Neuron (in vitro differentiated cells): ENCODE results near the gene INPP5D.

Experiments
- H2AFZ ChIP-seq: one replicate; pipeline ENCODE4 v1.6.1; 2013; ENCODE audit warnings: low read depth, mild to moderate bottlenecking, inconsistent platforms, low read length, moderate library complexity
- H3K27me3 ChIP-seq: one replicate; pipeline ENCODE4 v1.6.1; 2013; ENCODE audit warnings: low read length; ENCODE audit not compliant: insufficient read depth
- H3K36me3 ChIP-seq: one replicate; pipeline ENCODE4 v1.6.1; 2013; ENCODE audit warnings: low read length; ENCODE audit not compliant: insufficient read depth
- H3K4me1 ChIP-seq: one replicate; pipeline ENCODE4 v1.6.1; 2013; ENCODE audit warnings: low read length; ENCODE audit not compliant: insufficient read depth
- H3K4me3 ChIP-seq: 2 replicates; pipeline ENCODE4 v1.5.1; 2013; ENCODE audit warnings: mild to moderate bottlenecking, low read length, moderate library complexity
- H3K9me3 ChIP-seq: one replicate; pipeline ENCODE4 v1.6.1; 2013; ENCODE audit warnings: low read length

The INPP5D gene

DNA sequence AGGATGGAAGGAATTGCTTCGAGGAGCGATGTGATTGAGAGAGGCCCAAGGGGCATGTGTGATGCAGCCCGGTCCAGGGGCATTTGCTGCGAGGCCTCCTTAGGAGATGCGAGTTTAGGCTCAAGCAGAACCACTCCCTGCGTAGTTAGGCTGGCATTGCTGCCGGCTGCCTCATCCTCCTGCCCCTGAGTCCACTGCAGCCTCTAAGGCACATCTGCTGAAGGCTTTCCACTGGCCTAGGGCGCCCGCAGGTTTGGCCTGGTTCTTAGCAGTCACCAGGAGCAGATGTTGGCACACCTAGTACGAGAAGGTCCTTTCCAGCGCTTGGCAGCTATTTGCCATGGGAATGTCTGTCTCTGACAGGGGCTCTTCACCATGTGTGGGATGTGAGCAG, 20.7 kb downstream of the INPP5D start:
- Histone ChIP-seq H3K4me3 (no peak overlapping the region), H3K27me3 (no peaks in the 10 kb centered on the region), H3K9me3 (no peaks in the 10 kb centered on the region), H3K36me3 (no peaks in the 10 kb centered on the region), H3K4me1 (no peaks in the 10 kb centered on the region), H2AFZ (no peak overlapping the region)

DNA sequence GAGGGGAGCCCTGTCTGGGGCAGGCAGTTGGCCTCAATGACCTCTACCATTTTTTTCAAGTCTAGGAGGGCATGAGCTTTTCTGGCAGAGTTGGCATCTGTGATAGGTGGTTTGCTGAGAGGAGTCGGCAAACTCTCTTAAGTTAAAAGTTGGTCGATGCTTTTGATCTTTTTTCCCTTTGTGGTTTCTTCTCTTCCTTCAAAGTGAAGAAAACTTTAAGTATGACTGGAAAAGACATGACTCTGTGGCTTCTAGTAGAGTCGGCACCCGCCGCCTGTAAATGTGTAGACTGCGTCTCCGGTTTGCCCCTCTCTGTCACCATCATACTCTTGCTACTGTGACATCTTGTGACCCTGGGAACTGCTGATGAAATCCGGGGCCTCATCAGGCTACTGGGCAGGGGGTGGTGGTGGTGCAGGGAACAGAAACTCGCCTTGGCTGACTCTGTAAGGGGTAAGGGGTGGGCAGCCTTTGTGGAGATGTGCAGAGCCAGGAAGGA, 21.1 kb downstream of the INPP5D start:
- H3K9me3 ChIP-seq, result no peaks in the 10 kb centered on the region
- no peak overlapping the region for H2AFZ ChIP-seq
- H3K4me3 ChIP-seq, result no peak overlapping the region
- H3K27me3 ChIP-seq, result no peaks in the 10 kb centered on the region
- no peaks in the 10 kb centered on the region for H3K4me1 ChIP-seq
- no peaks in the 10 kb centered on the region for H3K36me3 ChIP-seq

DNA sequence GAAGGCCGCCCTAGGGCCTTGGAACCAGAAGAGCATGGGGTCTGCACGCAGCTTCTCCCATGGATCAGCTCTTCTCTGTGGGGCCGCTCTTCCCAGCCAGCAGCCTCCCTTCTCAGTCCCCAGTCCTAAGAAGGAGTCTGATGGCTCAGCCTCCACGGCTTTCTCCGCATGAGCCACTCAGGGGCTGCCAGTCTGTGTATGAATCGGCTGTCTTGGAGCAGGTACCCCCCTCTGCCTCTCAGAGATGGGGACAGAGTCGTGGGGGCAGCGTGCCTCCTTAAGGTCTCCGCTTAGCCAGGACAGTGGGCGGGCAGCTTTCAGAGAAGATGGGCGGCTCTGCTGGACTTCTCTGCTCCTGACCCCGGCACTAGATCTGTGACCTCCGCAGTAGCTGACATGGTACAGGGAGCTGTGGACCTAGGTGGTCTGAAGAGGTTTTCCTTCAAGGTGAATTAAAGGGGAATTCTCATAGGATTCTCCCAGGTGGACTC, 21.6 kb downstream of the INPP5D start:
- Histone ChIP-seq H3K27me3 (no peaks in the 10 kb centered on the region), H3K36me3 (no peaks in the 10 kb centered on the region), H3K9me3 (no peaks in the 10 kb centered on the region), H3K4me1 (no peaks in the 10 kb centered on the region), H3K4me3 (no peak overlapping the region), H2AFZ (no peak overlapping the region)

DNA sequence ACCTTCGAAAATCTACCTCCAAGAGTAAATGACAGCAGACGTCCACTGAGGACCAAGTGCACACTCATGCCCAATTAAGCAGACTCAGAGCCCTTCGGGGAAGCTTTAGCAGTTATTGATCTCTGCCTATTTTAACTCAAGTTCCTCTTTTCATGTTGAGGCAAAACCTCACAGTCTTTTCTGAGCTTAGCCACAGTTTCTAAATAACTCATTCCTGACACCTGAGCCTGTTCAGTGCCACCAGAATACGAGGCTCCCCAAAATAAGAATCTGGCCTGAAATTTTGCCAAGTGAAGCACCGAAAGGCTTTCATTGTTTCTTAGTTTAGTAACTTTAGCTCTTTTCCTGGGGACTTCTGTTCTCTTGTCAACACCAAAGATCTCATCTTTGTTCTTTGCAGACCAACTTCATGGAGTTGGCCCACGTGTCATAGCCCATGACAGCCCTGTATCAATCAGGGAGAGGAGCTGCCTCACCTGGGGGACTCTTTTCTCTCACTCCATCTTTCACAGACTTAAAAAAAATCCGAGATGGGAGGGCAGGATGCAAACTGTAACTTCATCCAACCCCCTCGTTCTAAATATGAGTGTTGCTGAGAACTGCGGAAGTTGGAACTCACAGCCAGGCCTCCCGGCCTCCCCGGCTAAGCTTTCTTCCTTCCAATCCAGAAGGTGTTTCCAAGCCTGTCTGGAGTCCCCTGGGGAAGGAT, 22.2 kb downstream of the INPP5D start:
- Histone ChIP-seq H3K4me3 (no peak overlapping the region), H3K4me1 (no peaks in the 10 kb centered on the region), H2AFZ (no peak overlapping the region), H3K27me3 (no peaks in the 10 kb centered on the region), H3K36me3 (no peaks in the 10 kb centered on the region), H3K9me3 (no peaks in the 10 kb centered on the region)

DNA sequence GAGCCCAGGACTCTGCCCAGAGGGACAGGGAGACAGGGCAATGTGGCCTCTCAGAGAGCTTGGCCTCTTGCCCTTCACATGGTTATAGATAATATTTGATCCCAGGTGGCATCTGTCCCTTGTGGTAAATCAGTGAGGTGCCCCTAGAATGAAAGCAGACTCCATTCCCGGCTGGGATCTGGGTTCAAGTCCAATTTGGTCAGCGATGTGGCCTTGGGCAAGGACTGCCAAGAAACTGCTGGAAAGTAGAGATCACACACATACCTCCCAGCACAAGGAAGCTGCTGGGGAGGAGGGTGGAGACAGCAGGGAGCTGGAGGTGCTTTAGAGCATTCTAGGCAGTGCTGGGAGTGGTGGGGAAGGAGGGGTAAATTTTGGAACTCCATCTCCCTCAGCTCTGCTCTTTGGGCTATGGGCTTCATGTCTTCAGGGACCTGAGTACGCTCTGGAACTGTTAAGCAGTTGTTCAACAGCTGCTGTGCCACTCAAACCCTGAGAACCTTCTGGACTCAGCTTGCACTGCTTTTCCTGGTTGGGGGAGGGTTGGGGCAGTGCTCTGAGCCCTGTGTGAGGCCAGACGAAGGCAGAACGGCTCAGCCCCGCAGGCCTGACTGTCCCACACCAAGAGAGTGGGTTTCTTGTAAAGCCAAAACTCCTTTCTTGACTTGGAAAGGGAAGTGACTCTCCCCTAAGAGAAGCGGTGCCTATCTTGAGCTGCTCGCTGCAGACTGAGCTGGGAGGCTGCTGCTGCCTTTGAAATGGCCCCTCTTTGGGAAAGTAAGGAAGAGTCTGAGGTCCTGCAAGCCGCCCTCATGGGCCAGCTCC, 23.0 kb downstream of the INPP5D start:
- Histone ChIP-seq H2AFZ (no peak overlapping the region), H3K27me3 (no peaks in the 10 kb centered on the region), H3K4me1 (no peaks in the 10 kb centered on the region), H3K36me3 (no peaks in the 10 kb centered on the region), H3K9me3 (no peaks in the 10 kb centered on the region), H3K4me3 (no peak overlapping the region)

DNA sequence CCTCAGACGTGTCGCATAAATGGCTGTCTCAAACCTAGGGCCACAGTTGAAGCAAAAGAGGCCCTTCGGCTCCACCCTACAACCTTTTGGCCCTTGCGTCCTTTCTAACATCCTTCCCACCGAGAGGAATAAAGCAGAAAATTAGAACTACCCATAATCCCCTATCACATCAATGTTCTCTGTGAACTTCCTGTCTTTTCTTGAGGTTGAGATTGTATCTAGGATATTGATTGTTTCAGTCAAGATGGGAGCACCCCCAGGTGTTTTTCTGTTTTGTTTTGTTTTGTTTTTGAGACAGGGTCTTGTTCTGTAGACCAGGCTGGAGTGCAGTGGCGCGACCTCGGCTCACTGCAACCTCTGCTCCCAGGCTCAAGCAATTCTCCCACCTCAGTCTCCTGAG, 23.6 kb downstream of the INPP5D start:
- H3K27me3 ChIP-seq, result no peaks in the 10 kb centered on the region
- H2AFZ ChIP-seq, result no peak overlapping the region
- H3K36me3 ChIP-seq, result no peaks in the 10 kb centered on the region
- H3K9me3 ChIP-seq, result no peaks in the 10 kb centered on the region
- H3K4me3 ChIP-seq, result no peak overlapping the region
- H3K4me1 ChIP-seq, result no peaks in the 10 kb centered on the region

DNA sequence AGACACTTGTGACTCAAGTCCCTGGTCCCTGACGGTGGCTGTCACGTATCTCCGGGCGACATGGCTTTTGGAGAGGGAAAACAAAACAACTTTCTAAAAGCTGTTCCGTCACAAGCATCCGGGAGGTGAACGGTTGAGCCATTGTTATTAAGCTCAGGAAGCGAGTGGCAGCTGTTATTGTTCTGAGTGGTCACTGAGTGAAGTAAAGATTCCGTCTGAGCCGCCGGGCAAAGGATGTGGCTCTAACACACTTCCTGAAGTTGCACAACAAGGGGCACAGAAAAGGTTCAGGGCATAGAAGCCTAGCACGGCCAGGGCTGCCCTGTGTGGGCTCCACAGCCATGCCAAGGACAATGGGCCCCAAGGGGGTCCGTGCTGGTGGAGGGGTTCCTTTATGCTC, 24.3 kb downstream of the INPP5D start:
- no peak overlapping the region for H3K4me3 ChIP-seq
- H3K9me3 ChIP-seq, result no peaks in the 10 kb centered on the region
- no peaks in the 10 kb centered on the region for H3K36me3 ChIP-seq
- no peaks in the 10 kb centered on the region for H3K4me1 ChIP-seq
- no peak overlapping the region for H2AFZ ChIP-seq
- H3K27me3 ChIP-seq, result no peaks in the 10 kb centered on the region

DNA sequence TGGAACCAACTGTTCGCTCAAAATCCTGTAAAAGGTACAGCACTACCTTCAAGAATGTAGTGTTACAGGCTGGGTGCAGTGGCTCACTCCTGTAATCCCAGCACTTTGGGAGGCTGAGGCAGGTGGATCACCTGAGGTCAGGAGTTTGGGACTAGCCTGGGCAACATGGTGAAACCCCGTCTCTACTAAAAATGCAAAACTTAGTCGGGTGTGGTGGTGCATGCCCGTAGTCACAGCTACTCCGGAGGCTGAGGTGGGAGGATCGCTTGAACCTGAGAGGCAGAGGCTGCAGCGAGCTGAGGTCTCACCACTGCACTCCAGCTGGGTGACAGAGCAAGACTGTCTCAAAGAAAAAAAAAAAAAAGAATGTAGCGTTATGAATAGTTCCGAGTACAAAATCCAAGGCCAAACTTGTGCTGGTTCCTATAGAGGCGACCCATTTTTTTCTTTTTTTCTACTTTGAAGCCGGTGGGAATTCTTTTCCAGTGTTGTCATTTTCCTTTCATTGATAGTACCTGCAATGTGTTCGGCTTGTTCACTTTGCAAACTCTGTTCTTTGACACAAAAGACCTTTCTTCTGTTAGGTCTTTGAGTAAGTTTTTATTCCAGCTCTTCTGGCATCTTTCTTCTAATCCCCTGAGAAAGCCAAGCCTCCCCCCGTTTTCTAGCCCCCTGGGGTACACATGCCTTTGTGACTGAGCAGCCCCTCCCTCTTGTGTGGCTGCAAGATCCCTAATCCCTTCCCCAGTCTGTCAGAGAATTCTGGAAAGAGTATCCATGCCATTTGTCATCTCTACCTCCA, 25.1 kb downstream of the INPP5D start:
- no peak overlapping the region for H2AFZ ChIP-seq
- H3K36me3 ChIP-seq, result no peaks in the 10 kb centered on the region
- H3K4me3 ChIP-seq, result no peak overlapping the region
- H3K27me3 ChIP-seq, result no peaks in the 10 kb centered on the region
- H3K4me1 ChIP-seq, result no peaks in the 10 kb centered on the region
- no peaks in the 10 kb centered on the region for H3K9me3 ChIP-seq

DNA sequence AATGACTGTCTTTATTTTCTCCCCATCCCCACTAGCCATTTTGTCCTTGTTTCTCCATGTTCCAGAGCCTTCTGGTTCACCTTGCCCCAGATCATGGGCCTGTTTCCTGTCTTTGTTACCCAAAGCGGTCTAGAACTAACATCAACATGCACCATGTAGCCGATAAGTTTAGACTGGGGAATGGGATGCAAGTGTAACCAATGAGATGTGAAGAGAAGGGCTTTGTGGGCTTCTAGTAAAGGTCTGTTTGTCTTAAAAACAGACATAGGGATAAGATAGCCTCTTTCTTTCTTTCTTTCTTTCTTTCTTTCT, 25.7 kb downstream of the INPP5D start:
- Histone ChIP-seq H3K27me3 (no peaks in the 10 kb centered on the region), H3K36me3 (no peaks in the 10 kb centered on the region), H3K9me3 (no peaks in the 10 kb centered on the region), H2AFZ (no peak overlapping the region), H3K4me1 (no peaks in the 10 kb centered on the region), H3K4me3 (no peak overlapping the region)

DNA sequence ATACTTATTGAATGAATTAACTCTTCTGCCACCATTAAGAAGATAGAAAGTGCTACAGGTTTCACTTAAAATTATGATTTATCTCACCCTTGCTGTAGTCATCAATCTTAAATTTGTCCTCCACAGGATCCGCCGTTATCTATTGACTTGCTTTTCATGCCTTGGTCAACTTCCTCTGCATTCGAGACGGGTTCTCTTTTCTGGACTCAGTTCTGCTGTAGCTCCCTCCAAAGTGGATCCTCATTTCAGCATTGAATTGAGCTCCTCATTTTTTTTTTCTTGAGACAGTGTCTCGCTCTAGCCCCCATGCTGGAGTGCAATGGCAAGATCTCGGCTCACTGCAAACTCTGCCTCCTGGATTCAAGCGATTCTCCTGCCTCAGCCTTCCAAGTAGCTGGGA, 27.6 kb downstream of the INPP5D start:
- Histone ChIP-seq H3K36me3 (no peaks in the 10 kb centered on the region), H2AFZ (no peak overlapping the region)

DNA sequence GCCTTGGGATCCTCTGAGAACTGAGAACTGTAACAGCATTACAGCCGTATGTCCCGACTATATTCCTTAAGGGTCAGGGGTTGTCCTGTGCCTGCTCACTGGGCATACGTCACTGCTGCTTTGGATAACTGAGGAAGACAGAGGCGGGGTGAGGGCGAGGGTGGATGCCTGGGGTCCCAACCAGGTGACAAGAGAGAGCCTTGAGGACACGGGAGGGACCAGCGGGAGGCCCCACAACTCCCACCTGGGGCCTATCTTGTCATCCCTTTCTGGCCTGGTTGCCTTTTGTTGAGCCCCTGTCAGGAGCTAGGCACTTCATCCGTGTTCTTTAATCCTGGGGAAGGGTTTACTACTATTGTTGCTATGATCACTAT, 28.8 kb downstream of the INPP5D start:
- Histone ChIP-seq H3K36me3 (no peaks in the 10 kb centered on the region), H3K4me3 (no peak overlapping the region), H3K4me1 (no peaks in the 10 kb centered on the region), H3K27me3 (no peaks in the 10 kb centered on the region), H3K9me3 (no peaks in the 10 kb centered on the region), H2AFZ (no peak overlapping the region)

More for the DNA sequence above, 27.6 kb downstream of the INPP5D start:
- Histone ChIP-seq H3K4me1 (no peaks in the 10 kb centered on the region), H3K27me3 (no peaks in the 10 kb centered on the region), H3K4me3 (no peak overlapping the region), H3K9me3 (no peaks in the 10 kb centered on the region)

DNA sequence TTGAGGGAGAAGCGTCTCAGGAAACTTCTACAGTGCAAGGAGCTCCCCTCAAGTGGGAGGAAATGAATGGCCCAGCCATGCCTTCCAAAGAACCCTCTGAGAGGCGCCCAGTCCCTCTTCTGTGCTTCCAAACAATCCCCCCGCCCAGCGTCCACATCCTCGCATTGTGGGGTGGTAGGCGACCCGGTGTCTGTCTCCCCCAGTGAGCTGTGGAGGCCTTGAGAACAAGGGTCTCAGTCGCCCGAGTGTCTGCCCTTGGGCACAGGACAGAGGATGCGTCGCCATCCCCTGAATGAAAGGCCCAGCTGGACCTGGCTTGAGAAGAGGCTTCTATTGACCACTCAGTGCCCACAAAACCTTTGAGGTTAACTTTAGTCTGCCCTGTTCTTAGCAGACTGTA, 29.7 kb downstream of the INPP5D start:
- Histone ChIP-seq H3K4me1 (no peaks in the 10 kb centered on the region), H3K27me3 (no peaks in the 10 kb centered on the region), H3K9me3 (no peaks in the 10 kb centered on the region), H3K36me3 (no peaks in the 10 kb centered on the region), H3K4me3 (no peak overlapping the region), H2AFZ (no peak overlapping the region)

DNA sequence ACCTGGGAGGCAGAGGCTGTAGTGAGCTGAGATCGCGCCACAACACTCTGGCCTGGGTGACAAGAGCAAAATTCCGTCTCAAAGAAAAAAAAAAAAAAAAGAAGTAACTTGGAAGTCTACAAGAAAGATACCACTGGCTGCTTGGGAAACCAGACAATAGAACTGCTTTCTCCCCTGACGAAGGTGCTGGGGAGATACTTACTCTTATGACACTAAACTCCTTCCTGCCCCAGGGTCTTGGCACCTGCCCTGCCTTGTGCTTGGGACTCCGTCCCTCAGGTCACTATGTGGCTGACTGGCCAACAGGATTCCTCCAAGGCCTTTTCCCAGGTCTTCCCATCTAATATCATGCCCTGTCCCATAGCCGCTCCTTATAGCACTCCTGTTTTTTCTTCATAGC, 30.7 kb downstream of the INPP5D start:
- H3K27me3 ChIP-seq, result no peaks in the 10 kb centered on the region
- H3K9me3 ChIP-seq, result no peaks in the 10 kb centered on the region
- no peaks in the 10 kb centered on the region for H3K36me3 ChIP-seq
- H3K4me3 ChIP-seq, result no peak overlapping the region
- no peaks in the 10 kb centered on the region for H3K4me1 ChIP-seq
- no peak overlapping the region for H2AFZ ChIP-seq
